GM19099 (cell line): ENCODE measurements around the gene TCERG1L.

Experiments
- POLR2A ChIP-seq: IDR thresholded peaks from 3 replicates; pipeline ENCODE4 v1.6.1; 2011; ENCODE audit warnings: low read depth; ENCODE audit not compliant: insufficient read length; ENCODE audit errors: extremely low read depth

The TCERG1L gene

DNA sequence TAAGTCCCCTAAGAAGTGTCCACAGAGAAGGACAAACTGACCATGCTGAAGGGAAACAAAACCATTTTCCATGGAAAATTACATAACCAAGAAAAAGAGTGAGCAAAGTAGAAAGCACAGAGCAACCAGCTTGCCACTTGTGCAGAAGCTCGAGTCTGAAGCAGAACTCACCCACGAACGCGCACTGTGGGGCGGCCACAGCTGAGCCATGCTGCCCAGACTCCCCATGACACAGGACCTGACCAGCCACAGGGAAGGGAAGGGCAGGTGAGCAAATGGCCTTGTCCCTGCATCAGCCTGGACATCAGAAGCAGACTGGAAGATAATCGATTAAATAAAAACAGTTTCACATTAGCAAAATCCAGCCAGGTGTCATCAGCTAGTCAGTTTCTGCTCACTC lies 95.7 kb downstream of the TCERG1L start:
- no peak for TF ChIP-seq POLR2A

DNA sequence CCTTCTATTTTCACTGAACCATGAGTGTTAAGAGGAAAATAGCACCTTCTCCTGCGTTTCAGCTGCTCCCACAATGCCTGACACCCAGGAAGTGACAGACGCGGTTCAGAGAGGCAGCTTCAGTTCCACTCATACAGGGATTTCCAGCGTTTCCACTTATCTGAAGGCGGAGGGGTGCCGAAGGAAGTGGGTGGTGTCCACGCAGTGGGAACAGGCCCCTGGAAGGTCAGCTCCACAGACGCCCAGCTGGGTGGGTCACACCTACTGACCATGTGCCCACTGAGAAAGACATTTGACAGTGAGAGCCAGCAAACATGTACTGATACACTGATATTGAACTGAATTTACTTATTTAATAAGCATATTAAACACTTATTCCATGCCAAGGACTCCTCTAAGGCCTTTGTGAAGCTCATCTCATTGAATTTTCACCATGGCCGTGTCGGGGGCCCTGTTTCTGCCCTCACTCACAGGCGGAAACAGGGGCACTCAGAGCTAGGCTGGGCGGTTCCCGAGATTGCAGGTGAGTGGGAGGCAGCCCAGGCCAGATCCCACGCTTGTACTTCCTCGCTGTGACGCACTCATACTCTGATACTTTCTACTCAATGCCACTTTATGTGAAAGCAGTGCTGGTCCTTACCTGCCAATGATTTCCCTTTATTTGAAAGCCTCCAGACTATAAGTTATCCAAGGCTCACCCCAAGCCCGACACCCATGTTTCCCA lies 96.8 kb downstream of the TCERG1L start:
- no peak for TF ChIP-seq POLR2A

DNA sequence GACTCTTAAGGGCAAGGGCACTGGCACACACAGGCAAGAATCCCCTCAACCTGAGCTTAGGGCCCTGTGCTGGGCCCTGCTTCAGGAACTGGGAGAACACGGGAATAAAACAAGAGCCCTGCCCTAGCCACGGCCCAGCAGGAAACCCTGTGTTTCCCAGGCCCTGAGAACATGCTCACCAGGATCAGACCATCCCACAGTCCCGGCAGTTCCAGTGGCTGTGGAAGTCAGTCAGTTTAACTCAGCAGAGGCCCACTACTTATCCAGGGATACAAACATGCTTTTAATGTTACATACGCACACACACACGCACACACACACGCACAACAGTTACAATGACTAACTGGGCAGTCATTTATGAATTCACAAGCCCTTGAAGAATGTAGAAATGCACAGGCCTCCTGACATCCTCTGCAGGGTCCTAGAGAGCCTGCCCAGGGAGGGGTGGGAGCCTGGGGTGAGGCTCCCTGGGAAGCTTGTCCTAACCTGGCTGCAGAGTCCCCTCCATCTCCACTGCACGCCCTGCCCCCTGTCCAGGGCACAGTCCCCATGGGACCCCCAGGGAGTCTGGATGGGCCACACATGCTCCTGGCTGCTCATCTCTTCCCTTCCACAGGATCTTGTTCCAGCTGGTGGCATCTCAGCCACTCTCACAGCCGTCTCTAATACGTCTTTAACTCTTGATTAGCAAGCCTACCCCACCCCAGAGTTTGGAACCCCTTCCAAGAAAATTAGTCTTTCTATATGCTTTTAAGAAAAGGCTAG lies 97.6 kb downstream of the TCERG1L start:
- no peak for TF ChIP-seq POLR2A

DNA sequence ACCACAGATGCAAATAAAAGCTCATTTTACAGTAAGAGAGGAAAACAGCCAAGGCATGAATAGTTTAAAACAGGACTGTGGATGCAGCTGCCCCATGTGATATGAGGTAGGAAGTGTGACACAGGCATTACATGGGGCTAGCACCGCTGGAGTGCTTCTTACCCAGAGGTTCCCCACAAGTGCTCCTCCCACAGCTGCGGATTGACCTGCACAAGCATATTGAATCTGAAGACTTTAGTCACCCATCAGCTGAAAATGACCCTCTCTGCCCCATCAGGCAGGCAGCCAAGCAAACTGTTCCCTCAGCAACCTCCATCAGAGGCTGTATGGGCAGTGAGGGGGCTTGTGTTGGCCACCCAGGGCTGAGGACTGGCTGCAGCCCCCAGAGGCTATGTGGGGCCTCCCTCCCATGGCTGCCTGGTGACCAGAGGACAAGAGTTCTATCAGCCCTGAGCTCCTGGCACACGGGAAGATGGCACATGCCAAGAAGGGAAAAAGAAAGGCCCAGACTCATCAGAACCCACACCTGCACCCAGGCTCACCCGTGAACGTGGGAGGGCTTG lies 98.7 kb downstream of the TCERG1L start:
- no peak for TF ChIP-seq POLR2A

DNA sequence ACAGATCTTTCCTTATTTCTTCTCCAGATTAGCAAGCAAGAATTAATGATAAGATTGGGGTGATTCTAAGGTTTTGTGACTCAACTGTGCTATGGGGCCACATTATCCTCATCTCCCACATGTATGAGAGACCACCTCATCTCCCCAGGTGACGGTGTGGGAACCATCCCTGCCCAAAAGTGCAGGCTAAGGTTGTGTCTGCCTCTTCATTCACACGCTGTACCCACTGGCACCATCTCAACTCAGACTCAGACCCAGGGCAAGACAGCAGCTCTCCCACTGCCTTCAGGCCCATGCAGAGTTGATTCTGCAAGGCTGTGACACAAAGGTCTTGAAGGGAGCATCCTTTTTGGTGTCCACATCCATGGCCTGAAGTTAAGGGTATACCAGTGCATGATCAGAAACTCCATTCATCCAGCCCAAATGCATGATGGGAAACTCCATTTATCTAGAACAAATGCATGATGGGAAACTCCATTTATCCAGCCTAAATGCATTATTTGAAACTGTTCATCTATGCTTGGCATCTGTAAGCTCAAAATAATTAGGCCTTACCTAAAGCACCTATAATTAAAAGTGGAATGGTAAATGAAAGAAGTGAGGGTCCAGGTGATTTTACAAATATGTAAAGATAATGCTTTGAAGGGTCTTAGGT lies 99.4 kb downstream of the TCERG1L start:
- TF ChIP-seq POLR2A: no peak

DNA sequence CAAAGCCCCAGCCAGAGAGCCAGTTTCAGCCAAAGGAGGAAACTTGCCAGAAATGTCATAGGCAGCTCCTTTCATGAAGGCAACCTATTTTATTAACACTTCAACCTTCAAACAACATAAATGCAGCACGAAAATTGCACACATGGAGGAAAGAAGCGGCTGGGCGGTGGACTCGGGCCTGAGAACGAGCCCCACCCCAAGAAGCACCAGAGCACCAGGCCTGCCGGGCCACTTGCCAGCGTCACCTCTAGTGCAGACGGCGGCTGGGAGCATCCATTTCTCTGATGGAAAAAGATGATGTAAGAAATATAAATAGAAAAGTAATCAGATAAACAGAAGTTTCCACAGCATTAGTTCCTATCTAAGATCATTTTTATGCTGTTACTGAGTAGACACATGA lies 100.0 kb downstream of the TCERG1L start:
- no peak for TF ChIP-seq POLR2A

DNA sequence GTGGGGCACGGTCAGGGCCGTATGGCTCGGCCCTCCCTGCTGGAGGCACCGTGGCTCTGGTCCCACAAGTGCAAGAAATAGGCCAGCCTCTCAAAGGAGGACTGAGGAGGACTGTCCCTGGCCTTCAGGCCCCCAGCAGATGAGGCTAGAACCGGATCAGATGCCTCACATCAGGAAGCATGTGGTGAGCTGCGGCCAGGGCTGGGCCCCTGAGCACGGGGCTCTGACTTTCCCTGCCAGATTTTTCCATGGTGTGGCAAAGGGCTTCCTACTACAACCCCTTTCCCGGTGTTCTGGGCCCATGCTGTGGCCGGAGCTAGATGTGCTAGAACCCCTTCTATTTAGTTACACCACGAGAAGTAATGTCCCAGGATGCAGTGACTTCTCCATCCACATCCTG lies 100.4 kb downstream of the TCERG1L start:
- no peak for TF ChIP-seq POLR2A

DNA sequence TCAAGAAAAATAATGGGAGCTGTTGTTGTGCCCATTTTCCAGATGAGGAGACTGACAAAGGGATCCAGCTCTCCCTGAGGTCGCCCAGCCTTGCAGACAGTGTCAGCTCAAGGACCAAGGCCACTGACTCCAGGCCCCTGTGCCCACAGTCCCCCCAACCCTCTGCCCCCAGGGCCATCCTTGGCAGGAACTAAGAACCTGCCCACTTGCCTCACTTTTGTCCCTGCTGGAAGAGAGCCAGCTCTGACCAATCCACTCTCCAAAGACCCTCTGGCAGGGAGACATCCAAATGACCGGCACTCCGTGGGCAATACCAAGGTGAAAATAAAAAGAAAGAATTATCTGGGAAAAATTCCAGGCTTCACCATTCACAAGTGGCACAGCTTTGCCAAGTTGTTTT lies 101.3 kb downstream of the TCERG1L start:
- no peak for TF ChIP-seq POLR2A

DNA sequence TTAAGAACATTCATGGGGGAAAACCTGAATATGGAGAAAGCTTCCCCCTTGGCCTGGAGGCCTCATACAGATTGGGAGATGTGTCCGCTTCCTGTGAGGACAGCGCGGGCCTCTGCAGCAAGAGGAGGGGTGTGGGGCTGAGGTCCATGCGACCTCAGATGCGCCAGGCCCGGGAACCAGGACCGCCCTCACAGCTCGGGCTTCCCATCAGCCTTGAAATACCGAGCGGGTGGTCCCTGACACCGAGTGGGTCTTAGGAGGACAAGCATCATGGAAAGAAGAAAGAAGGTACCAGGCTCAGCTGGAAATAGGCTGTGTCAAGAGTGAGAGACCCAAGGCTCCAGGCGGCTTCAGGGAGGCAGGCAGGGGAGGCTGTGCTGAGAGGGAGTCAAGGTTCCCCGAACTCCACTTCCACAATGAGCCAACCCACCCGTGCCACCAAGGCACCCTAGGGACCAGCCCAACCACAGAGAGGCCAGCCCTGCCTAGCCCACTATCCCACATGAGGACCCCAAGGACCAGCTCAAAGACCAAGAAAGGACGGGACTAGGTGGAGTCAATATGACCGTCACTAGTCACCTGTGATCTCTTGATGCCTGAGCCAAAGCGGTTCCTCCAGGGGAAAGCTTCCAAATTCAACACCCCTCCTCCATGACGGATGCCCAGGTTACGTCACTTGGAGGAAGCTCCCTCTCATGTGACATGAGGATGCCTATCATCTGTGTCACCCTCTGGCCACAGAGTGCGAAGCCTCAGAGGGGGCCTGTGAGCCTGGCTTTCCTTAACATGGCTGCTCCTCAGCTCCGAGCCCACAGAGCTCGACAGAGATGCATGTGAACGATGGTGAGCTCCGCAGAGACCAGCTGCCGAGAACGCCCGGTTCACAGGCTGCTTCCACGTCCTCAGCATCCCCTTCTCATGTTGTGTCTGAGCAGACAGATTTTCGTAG lies 103.7 kb downstream of the TCERG1L start:
- no peak for TF ChIP-seq POLR2A

DNA sequence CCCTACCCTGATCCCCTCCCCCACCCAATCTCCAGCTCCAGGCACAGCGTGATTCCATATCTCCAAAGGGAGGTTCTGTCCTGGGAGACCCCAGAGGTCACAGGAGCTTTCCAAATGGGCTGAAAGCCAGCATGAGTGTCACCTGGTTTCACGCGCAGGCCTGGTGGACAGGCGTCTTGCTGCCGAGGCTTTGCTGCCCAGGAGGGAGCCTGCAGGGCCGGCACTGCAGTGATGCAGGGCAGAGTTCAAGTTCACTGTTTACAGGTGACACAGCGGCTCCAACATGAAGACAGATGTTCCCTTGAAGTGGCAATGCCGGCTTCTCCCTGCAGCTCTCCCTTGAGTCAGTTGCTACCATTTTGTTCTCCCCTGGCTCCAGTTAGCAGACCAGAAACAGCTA lies 104.3 kb downstream of the TCERG1L start:
- TF ChIP-seq POLR2A: no peak

DNA sequence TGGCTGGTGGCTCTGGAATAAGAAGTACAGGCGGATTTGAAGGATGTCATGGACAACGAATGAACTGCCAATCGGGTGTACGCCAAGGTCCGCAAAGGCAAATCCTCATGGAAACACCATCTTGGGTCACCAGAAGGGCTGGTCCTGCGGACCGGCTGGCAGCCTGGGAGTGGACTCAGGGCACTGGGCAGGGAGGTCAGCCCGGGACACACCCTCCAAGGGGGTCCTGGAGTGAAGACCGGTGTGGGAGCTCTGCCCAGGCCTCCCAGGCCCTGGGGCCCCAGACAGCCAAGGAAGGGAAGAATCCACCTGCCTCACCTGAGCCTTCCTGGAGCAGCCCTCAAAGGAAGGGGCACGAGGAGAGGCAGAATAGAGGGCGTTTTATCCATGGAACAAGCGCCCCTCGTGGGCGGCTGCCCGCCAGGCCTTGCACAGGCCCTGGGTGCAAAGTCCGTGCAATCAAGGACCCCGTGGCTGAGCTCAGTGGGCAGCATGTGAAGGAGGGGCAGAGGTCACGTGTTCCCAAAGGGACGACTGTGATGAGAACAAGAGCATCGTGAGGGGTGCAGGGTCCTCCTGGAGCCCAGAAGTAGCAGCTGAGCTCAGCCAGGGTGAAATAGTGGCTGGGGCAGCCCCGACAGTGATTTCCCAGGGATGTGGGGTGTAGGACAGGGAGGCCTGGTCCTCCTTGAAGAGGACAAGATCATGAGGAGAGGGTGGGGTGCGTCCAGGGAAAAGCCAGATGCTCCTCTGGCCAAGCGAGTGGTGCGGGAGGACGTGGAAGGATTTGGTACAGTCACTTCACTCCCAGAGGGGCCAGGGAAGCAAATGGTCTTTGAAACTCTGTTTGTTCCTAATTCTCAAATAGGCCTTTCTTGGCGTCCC lies 105.2 kb downstream of the TCERG1L start:
- no peak for TF ChIP-seq POLR2A

DNA sequence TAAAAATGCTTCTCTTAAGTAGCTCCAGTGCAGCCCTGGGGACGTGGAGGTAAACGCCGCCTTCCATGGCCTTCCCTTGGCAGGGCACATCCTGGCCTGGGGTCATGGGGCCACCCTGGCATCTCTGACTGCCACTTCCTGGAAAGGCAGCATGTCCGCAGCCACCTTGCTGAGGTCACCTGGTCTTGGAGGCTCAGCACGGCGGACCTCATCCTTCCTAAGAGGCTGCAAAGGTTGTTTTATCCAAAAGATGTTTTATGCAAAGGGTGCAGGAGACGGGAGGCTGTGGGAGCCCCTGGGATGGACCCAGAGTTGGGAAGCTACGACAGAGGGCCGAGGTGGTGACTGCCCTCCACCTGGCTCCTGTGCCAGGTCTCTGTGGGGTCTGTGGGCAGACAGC lies 106.0 kb downstream of the TCERG1L start:
- no peak for TF ChIP-seq POLR2A

DNA sequence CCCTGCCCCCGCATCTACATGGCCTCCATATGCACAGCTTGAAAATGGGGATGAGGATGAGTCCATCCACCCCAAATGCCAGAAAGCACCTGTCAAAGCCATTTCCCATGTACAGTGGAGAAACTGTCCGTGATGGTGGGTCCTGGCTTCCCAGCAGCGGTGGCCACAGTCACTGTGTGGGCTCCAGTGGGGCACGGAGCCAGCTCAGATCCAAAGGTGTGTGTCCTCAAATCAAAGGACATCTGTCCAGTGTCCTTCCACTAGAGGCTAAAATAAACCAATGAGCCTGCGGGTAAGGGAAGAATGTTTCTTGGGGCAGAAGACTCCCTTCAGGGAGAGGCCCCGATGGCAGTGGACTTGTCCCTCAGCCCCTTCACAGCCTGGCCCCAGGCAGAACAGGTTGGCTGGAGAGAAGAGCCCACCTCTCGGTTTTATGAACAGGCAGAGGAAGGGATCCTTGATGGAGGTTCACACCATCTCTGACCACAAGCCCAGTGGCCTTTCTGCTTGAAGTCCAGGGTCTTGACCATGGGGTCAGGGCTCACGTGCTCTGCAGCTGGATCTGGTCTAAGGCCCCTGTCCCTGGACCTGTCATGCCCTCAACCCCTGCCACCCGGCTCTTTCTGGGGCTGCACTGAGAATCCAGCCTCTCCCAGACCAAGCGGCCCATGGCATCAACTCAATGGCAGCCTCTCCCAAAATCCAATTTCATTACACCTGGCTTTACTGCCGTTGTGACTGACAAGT lies 106.9 kb downstream of the TCERG1L start:
- no peak for TF ChIP-seq POLR2A
